ENCODE results near the gene BIRC3.

- no peak for TF ChIP-seq POLR2A (IDR thresholded peaks at IDR 0.05)
- no peak for TF ChIP-seq CTCF (IDR thresholded peaks at IDR 0.05)
- no peak for TF ChIP-seq POLR2AphosphoS5 (IDR thresholded peaks at IDR 0.05)
These were observed 69.9 kb downstream of the BIRC3 start for GRCh38 chr11:102387043-102387781.

All from breast epithelium (tissue), 3 donors.